Breast epithelium (tissue), 4 donors: ENCODE data around the gene FLNB. TPM values are rescaled to one million over a fixed set of nuclear protein-coding genes. Genes with fewer than 3 reads are reported as not detected.

ENCODE experiments used
- DNase-seq, 2 donors: peaks; one replicate each; pipeline ENCODE4 v3.0.0-alpha.2; 2019; ENCODE audit warnings: low spot score in 2 of 2
- H3K27ac ChIP-seq, 2 donors: fragments of 200-600 bp; sonication (generic) in 1 of 2; one replicate each; pipeline ENCODE4 v1.5.1; 2016 to 2019; ENCODE audit warnings: mild to moderate bottlenecking in 1 of 2
- H3K27me3 ChIP-seq, 2 donors: fragments of 200-600 bp; sonication (generic) in 1 of 2; one replicate each; pipeline versions ENCODE4 v1.5.1 to v1.6.0; 2017 to 2019; ENCODE audit warnings: control low read depth in 1 of 2, mild to moderate bottlenecking in 1 of 2
- H3K36me3 ChIP-seq: fragments of 200-600 bp; one replicate; pipeline ENCODE4 v1.5.1; 2019
- H3K4me1 ChIP-seq, 2 donors: fragments of 200-600 bp; sonication (generic); one replicate each; pipeline ENCODE4 v1.5.1; 2016 to 2019; ENCODE audit warnings: control low read depth in 1 of 2
- H3K4me3 ChIP-seq, 3 donors: fragments of 200-600 bp; sonication (generic); 1 replicate in 2 of 3; 2 replicates in 1 of 3; pipeline ENCODE4 v1.5.1; 2016 to 2019; ENCODE audit warnings: mild to moderate bottlenecking in 3 of 3, moderate library complexity in 2 of 3
- H3K9me3 ChIP-seq, 2 donors: fragments of 200-600 bp; sonication (generic) in 1 of 2; one replicate each; pipeline ENCODE4 v1.5.1; 2016 to 2019; ENCODE audit warnings: control low read depth in 1 of 2
- POLR2A ChIP-seq: fragments of 450-650 bp; IDR thresholded peaks from one replicate; pipeline ENCODE4 v1.6.1; 2016; ENCODE audit warnings: antibody characterized with exemption, mild to moderate bottlenecking, moderate library complexity
- POLR2AphosphoS5 ChIP-seq, 3 donors: sonication (generic); formaldehyde crosslinking; IDR thresholded peaks; one replicate each; pipeline ENCODE4 v1.6.1; 2017; ENCODE audit warnings: antibody characterized with exemption in 3 of 3
- intact Hi-C: fragments of 100-400 bp; cut with DNase I; formaldehyde crosslinking; loops from one replicate; pipeline ENCODE4 v1.15.1; 2023; ENCODE audit warnings: low total_unique reads
- total RNA-seq, 3 donors: library from RNA; depleted of rRNA; stranded (reverse); fragments of >200 nt; gene quantifications; one replicate each; pipeline ENCODE4 v1.1.0, GENCODE V29; 2016
- TF ChIP-seq, protein P1 (sequence below), 3 donors: fragments of 450-650 bp; IDR thresholded peaks; one replicate each; pipeline ENCODE4 v1.5.1; 2016 to 2017; ENCODE audit warnings: antibody characterized with exemption in 3 of 3, mild to moderate bottlenecking in 3 of 3, moderate library complexity in 3 of 3

The FLNB gene
- total RNA-seq, 3 donors from 2014 or later = 40.3 to 242 (median 164) TPM

DNA sequence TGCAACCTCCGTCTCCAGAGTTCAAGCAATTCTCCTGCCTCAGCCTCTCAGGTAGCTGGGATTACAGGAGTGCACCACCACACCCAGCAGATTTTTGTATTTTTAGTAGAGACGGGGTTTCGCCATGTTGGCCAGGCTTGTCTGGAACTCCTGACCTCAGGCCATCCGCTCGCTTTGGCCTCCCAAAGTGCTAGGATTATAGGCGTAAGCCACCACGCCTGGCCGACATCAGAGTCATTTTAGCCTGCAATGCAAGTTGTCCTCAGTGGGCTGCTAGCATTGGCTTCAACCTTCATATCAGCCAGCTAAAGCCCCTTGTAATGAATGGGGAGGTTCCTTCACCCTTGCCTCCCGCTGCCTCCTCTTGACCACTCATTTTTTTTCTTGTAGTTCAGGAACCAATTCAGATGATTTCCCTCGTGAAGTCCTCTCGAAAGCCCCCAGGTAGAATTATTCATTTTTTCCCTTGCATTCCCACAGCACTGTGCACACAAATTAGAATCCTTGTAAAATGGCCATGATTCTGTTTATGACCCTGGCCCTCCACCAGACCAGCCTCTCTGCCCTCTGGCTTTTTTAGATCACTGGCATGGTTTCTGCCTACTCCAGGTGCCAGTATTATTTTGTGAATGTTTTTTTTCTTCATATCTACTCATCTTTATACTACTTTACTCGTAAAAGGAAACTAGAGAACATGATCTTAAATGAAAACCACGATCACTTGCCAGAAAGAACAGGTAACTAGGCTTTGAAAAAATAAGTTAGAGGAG, 29.1 kb downstream of the FLNB start:
- no peak for TF ChIP-seq POLR2A
- no peak for DNase-seq
- Histone ChIP-seq H3K27me3 (no peaks in the 10 kb centered on the region), H3K4me3 (no peak overlapping the region), H3K4me1 (peaks cover 10 to 16% of the 10 kb centered on the region in 2 donors), H3K27ac (peak overlapping the region in 1 of 2 donors; percentile 16), H3K9me3 (no peaks in the 10 kb centered on the region), H3K36me3 (no peaks in the 10 kb centered on the region)
- intact Hi-C loops = no loop called here

DNA sequence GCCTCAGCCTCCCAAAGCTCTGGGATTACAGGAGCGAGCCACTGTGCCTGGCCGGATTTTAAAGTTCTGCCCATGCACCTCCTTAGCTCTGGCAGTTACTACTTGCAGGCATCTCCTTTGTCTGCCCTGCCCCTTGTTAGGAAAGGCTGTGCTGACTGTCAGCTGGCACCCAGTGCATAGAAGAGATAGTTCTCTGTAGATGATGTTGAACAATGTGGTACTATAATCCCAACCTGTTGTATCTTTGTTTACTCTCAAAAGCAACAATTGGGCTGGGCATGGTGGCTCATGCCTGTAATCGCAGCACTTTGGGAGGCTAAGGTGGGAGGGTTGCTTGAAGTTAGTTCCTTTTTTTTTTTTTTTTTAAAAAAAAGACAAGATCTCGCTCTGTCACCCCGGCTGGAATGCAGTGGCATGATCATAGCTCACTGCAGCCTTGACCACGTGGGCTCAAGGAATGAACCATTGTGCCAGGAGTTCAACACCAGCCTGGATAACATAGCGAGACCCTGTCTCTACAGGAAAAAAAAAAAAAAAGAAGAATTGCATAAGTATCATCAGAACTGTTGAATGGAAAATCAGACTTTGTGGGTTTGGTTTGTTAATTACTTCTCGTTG, 30.6 kb downstream of the FLNB start:
- DNase-seq = no peak
- Histone ChIP-seq H3K27ac (no peak overlapping the region), H3K27me3 (no peaks in the 10 kb centered on the region), H3K4me1 (peaks cover 10 to 18% of the 10 kb centered on the region in 2 donors), H3K36me3 (no peaks in the 10 kb centered on the region), H3K4me3 (no peak overlapping the region), H3K9me3 (no peaks in the 10 kb centered on the region)
- TF ChIP-seq POLR2AphosphoS5 (IDR thresholded peaks at IDR 0.05) (no peak), POLR2A (no peak)
- TF ChIP-seq, protein P1, sequence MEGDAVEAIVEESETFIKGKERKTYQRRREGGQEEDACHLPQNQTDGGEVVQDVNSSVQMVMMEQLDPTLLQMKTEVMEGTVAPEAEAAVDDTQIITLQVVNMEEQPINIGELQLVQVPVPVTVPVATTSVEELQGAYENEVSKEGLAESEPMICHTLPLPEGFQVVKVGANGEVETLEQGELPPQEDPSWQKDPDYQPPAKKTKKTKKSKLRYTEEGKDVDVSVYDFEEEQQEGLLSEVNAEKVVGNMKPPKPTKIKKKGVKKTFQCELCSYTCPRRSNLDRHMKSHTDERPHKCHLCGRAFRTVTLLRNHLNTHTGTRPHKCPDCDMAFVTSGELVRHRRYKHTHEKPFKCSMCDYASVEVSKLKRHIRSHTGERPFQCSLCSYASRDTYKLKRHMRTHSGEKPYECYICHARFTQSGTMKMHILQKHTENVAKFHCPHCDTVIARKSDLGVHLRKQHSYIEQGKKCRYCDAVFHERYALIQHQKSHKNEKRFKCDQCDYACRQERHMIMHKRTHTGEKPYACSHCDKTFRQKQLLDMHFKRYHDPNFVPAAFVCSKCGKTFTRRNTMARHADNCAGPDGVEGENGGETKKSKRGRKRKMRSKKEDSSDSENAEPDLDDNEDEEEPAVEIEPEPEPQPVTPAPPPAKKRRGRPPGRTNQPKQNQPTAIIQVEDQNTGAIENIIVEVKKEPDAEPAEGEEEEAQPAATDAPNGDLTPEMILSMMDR (IDR thresholded peaks at IDR 0.05) = no peak
- intact Hi-C loops = no loop called here

DNA sequence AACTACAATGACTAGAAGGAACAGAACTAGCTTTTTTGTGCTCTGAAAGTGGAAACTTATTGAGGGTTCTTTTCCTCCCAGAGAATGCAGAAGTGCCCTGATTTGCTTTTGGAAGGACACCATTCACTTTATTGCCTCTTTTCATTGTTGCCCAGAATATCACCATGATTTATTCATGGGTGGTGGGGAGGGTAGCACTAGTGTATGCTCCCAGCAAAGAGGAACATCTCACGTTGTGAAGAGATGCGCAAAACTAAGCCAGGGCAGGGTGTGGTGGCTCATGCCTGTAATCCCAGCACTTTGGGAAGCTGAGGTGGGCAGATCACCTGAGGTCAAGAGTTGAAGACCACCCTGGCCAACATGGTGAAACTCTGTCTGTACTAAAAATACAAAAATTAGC, 31.4 kb downstream of the FLNB start:
- Histone ChIP-seq H3K4me1 (peaks cover 10 to 20% of the 10 kb centered on the region in 2 donors), H3K27me3 (no peaks in the 10 kb centered on the region), H3K27ac (peak overlapping the region; percentile 22 to 77)

DNA sequence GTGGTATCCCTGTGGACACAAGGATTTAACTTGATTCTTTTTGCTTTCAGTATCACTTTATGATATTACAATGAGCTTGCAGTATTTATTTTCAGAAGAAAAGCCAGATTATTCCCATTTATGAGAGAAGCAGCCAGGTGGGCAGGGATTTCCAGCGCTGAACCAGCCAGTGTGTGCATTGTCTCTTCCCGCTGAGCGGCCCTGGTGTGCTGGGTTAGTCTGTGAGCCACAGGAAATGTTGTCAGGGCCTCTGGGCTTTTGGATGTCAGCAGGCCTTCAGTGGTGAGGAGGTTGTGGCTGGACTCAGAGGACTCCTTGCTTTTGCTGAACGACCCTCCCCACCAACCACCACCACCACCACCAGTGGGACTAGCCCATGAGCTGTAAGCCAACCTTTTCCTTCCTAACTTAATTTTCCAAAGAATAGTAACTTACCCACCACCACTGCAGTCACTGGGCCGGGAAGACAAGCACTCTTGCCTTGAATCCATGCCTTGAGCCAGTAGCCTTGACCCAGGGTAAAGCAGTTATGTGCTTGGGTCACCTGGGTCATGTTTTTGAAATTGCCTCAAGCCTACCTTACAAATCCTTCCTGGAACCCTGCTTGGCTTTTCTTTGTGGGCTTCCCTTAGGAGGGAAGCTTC, 33.1 kb downstream of the FLNB start:
- H3K27me3 ChIP-seq = no peaks in the 10 kb centered on the region
- peak overlapping the region; percentile 77 to 86 for H3K27ac ChIP-seq
- TF ChIP-seq POLR2A (no peak), POLR2AphosphoS5 (IDR thresholded peaks at IDR 0.05) (no peak)
- TF ChIP-seq, protein P1 (IDR thresholded peaks at IDR 0.05) = no peak
- DNase-seq = no peak
- intact Hi-C loops = no loop called here
- H3K4me3 ChIP-seq = peak overlapping the region in 1 of 3 donors; percentile 8
- no peaks in the 10 kb centered on the region for H3K9me3 ChIP-seq
- H3K36me3 ChIP-seq = no peaks in the 10 kb centered on the region
- peaks cover 10 to 20% of the 10 kb centered on the region in 2 donors for H3K4me1 ChIP-seq

More for the DNA sequence above, 31.4 kb downstream of the FLNB start:
- no peak for DNase-seq
- H3K9me3 ChIP-seq = no peaks in the 10 kb centered on the region
- TF ChIP-seq POLR2AphosphoS5 (IDR thresholded peaks at IDR 0.05) = no peak
- TF ChIP-seq, protein P1 (IDR thresholded peaks at IDR 0.05) = no peak
- no peak for TF ChIP-seq POLR2A
- intact Hi-C loops = no loop called here
- H3K36me3 ChIP-seq = no peaks in the 10 kb centered on the region
- H3K4me3 ChIP-seq = no peak overlapping the region

DNA sequence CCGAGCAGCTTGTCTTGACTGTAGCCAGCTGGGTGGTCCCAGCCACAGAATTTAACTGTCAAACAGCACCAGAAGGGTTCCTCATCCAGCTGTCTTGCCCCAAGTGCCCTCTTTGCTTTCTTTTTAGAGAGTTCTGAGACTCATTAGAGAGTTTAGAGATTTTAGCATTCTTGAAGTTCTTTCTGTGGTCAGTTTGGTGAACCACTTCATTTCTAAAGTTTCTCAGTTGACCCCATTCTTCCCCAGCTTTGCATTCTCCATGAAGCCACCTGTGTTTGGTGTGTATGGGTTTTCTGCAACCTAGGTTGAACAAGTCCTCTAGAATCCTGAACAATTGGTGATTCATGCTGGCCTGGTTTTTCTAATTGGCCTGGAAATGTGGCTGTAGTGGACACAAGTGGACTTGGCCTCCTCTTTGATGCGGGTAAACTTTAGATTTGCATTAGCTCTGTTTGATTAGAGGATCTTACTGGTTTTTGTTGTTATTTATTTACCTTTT, 33.7 kb downstream of the FLNB start:
- H3K4me1 ChIP-seq = peaks cover 10 to 20% of the 10 kb centered on the region in 2 donors
- intact Hi-C loops = no loop called here
- peak overlapping the region; percentile 77 to 86 for H3K27ac ChIP-seq
- no peaks in the 10 kb centered on the region for H3K27me3 ChIP-seq
- H3K36me3 ChIP-seq = no peaks in the 10 kb centered on the region
- H3K4me3 ChIP-seq = peak overlapping the region in 1 of 3 donors; percentile 8
- H3K9me3 ChIP-seq = no peaks in the 10 kb centered on the region
- TF ChIP-seq, protein P1 (IDR thresholded peaks at IDR 0.05) = no peak
- TF ChIP-seq POLR2A = no peak
- no peak for TF ChIP-seq POLR2AphosphoS5 (IDR thresholded peaks at IDR 0.05)
- DNase-seq = no peak
